AG10803 (cell line): ENCODE results near the gene STK32B.
A peak's percentile ranks its signal among the peaks of the same experiment; 100 is the strongest.

Source experiments
- DNase-seq: peaks from one replicate; pipeline ENCODE4 v3.0.0; 2010; ENCODE audit warnings: low read depth
- H3K4me3 ChIP-seq: 2 replicates; pipeline ENCODE4 v1.5.1; 2011; ENCODE audit warnings: mild to moderate bottlenecking, low read length, control low read depth
- TF ChIP-seq, protein P1 (sequence below): conservative IDR thresholded peaks from 2 replicates; pipeline ENCODE4 v1.5.1; 2011; ENCODE audit warnings: mild to moderate bottlenecking, low read length, control low read depth, inconsistent platforms

The STK32B gene

DNA sequence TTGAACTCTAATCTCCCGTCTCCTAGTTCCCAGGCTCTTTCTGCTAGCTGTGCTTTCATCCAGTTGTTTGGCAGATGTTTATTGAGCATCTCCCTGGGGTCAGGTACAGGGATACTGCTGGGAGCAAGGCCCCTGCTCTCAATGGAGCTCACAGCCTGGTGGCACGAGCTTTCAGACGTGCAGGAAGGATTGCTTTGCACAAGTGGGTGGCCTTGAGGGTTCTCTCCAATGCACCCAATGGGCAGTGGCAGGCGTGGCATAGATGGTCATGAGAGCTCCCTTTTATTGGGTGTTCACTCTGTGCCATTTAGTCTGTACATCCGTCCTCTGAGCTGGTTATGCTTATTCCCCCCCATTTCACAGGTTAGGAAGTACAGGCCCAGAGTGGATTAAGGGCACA, 421.8 kb downstream of the STK32B start:
- H3K4me3 ChIP-seq: no peak overlapping the region
- TF ChIP-seq, protein P1, sequence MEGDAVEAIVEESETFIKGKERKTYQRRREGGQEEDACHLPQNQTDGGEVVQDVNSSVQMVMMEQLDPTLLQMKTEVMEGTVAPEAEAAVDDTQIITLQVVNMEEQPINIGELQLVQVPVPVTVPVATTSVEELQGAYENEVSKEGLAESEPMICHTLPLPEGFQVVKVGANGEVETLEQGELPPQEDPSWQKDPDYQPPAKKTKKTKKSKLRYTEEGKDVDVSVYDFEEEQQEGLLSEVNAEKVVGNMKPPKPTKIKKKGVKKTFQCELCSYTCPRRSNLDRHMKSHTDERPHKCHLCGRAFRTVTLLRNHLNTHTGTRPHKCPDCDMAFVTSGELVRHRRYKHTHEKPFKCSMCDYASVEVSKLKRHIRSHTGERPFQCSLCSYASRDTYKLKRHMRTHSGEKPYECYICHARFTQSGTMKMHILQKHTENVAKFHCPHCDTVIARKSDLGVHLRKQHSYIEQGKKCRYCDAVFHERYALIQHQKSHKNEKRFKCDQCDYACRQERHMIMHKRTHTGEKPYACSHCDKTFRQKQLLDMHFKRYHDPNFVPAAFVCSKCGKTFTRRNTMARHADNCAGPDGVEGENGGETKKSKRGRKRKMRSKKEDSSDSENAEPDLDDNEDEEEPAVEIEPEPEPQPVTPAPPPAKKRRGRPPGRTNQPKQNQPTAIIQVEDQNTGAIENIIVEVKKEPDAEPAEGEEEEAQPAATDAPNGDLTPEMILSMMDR: no peak
- no peak for DNase-seq

GRCh38 chr4:5474756-5475155, 423.5 kb downstream of the STK32B start:
- DNase-seq: peak; percentile 28
- TF ChIP-seq, protein P1: no peak
- no peak overlapping the region for H3K4me3 ChIP-seq

DNA sequence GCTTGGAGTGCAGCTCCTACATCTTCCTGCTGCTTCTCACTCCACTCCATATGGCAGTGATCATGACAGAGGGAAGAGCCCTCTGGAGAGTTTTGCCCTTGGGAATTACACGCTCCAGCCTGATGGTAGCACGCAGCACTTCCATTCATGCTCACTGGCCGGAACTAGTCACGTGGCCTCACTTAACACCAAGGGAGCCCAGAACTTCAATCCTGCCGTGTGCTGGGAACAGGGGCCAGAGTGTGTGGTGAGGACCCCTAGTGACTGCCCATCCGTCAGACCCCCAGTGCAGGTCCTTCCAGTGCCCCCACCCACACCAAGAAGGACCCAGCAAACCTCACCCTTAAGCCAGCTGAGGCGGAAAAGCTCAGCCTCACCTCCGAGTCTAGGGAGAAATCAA, 426.3 kb downstream of the STK32B start:
- no peak overlapping the region for H3K4me3 ChIP-seq
- no peak for DNase-seq
- TF ChIP-seq, protein P1: no peak

GRCh38 chr4:5478169-5478568, 426.9 kb downstream of the STK32B start:
- H3K4me3 ChIP-seq: no peak overlapping the region
- TF ChIP-seq, protein P1: no peak
- no peak for DNase-seq

- DNase-seq: no peak
- TF ChIP-seq, protein P1: no peak
- H3K4me3 ChIP-seq: no peak overlapping the region
Observed at GRCh38 chr4:5478697-5479096, 427.4 kb downstream of the STK32B start.

GRCh38 chr4:5479518-5480060, 428.3 kb downstream of the STK32B start:
- DNase-seq: no peak
- H3K4me3 ChIP-seq: no peak overlapping the region
- TF ChIP-seq, protein P1: no peak

- no peak for DNase-seq
- TF ChIP-seq, protein P1: no peak
- no peak overlapping the region for H3K4me3 ChIP-seq
Observed at GRCh38 chr4:5488413-5488812, 437.1 kb downstream of the STK32B start.
